HS-5 (cell line): ENCODE measurements around the gene DISC1.

Experiments
- DNase-seq: peaks from one replicate; pipeline ENCODE4 v3.0.0-alpha.2; 2012; ENCODE audit warnings: low read depth

The DISC1 gene

GRCh38 chr1:231856894-231857293 is 230.3 kb downstream of the DISC1 start:
- no peak for DNase-seq

GRCh38 chr1:231857609-231858135 is 231.1 kb downstream of the DISC1 start:
- no peak for DNase-seq

- no peak for DNase-seq
These were observed 233.9 kb downstream of the DISC1 start for GRCh38 chr1:231860221-231861088.

GRCh38 chr1:231861541-231862481 is 235.2 kb downstream of the DISC1 start:
- no peak for DNase-seq

GRCh38 chr1:231862611-231863010 is 236.0 kb downstream of the DISC1 start:
- no peak for DNase-seq

- DNase-seq, result no peak
These were observed 238.7 kb downstream of the DISC1 start for GRCh38 chr1:231865331-231865730.

GRCh38 chr1:231866392-231867331 is 240.1 kb downstream of the DISC1 start:
- DNase-seq, result peak; percentile 20

- DNase-seq, result no peak
These were observed 241.0 kb downstream of the DISC1 start for GRCh38 chr1:231867607-231868006.

- no peak for DNase-seq
These were observed 242.8 kb downstream of the DISC1 start for GRCh38 chr1:231869364-231869763.

- no peak for DNase-seq
These were observed 244.9 kb downstream of the DISC1 start for GRCh38 chr1:231871471-231871870.

- no peak for DNase-seq
These were observed 245.3 kb downstream of the DISC1 start for GRCh38 chr1:231871878-231872277.

- DNase-seq, result peak; percentile 60
These were observed 245.9 kb downstream of the DISC1 start for GRCh38 chr1:231872461-231872910.

- DNase-seq, result no peak
These were observed 252.1 kb downstream of the DISC1 start for GRCh38 chr1:231878737-231879136.

GRCh38 chr1:231879296-231879695 is 252.7 kb downstream of the DISC1 start:
- no peak for DNase-seq

- no peak for DNase-seq
These were observed 255.7 kb downstream of the DISC1 start for GRCh38 chr1:231882333-231882732.

- no peak for DNase-seq
These were observed 256.2 kb downstream of the DISC1 start for GRCh38 chr1:231882790-231883189.

GRCh38 chr1:231883382-231883781 is 256.8 kb downstream of the DISC1 start:
- no peak for DNase-seq

GRCh38 chr1:231885209-231885854 is 258.7 kb downstream of the DISC1 start:
- no peak for DNase-seq

GRCh38 chr1:231887166-231887565 is 260.6 kb downstream of the DISC1 start:
- DNase-seq, result no peak

GRCh38 chr1:231887866-231888265 is 261.3 kb downstream of the DISC1 start:
- DNase-seq, result no peak

- DNase-seq, result no peak
These were observed 264.2 kb downstream of the DISC1 start for GRCh38 chr1:231890791-231891190.
